NB4 (cell line): ENCODE data around the gene GPX7.

Experiments used
- DNase-seq: peaks from one replicate; pipeline ENCODE4 v3.0.0; 2010; ENCODE audit warnings: low read depth
- H3K4me3 ChIP-seq: one replicate; pipeline ENCODE4 v1.5.1; 2011; ENCODE audit warnings: mild to moderate bottlenecking, low read depth, low read length, moderate library complexity
- MYC ChIP-seq: IDR thresholded peaks from 2 replicates; pipeline ENCODE4 v1.6.1; 2011; ENCODE audit warnings: low read depth, low read length
- POLR2A ChIP-seq: IDR thresholded peaks from 2 replicates; pipeline ENCODE4 v1.6.1; 2011; ENCODE audit warnings: mild to moderate bottlenecking; ENCODE audit not compliant: insufficient read length; ENCODE audit errors: extremely low read depth
- TF ChIP-seq, protein P1 (sequence below): IDR thresholded peaks from 2 replicates; pipeline ENCODE4 v1.6.1; 2011; ENCODE audit warnings: low read depth, low read length
- TF ChIP-seq, protein P2 (sequence below): IDR thresholded peaks from one replicate; pipeline ENCODE4 v1.5.1; 2012; ENCODE audit warnings: low read depth, low read length

Gene GPX7

DNA sequence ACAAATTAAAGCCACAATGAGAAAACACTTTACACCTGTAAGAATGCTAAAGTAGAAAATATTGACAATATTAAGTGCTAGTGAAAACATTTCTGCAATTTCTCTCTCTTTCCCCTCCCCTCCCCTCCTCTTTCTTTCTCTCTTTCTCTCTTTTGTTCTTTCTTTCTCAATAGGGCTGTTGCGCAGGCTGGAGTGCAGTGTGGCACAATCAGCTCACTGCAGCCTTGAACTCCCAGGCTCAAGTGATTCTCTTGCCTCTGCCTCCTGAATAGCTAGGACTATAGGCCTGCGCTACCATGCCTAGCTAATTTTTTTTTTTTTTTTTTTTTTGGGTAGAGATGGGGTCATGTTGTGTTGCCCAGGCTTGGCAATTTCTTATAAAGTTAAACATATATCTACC, 24.9 kb downstream of the GPX7 start:
- H3K4me3 ChIP-seq: no peak overlapping the region
- DNase-seq: peak; percentile 37
- TF ChIP-seq POLR2A (no peak), MYC (no peak)
- TF ChIP-seq, protein P1, sequence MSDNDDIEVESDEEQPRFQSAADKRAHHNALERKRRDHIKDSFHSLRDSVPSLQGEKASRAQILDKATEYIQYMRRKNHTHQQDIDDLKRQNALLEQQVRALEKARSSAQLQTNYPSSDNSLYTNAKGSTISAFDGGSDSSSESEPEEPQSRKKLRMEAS: no peak
- TF ChIP-seq, protein P2, sequence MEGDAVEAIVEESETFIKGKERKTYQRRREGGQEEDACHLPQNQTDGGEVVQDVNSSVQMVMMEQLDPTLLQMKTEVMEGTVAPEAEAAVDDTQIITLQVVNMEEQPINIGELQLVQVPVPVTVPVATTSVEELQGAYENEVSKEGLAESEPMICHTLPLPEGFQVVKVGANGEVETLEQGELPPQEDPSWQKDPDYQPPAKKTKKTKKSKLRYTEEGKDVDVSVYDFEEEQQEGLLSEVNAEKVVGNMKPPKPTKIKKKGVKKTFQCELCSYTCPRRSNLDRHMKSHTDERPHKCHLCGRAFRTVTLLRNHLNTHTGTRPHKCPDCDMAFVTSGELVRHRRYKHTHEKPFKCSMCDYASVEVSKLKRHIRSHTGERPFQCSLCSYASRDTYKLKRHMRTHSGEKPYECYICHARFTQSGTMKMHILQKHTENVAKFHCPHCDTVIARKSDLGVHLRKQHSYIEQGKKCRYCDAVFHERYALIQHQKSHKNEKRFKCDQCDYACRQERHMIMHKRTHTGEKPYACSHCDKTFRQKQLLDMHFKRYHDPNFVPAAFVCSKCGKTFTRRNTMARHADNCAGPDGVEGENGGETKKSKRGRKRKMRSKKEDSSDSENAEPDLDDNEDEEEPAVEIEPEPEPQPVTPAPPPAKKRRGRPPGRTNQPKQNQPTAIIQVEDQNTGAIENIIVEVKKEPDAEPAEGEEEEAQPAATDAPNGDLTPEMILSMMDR: no peak

DNA sequence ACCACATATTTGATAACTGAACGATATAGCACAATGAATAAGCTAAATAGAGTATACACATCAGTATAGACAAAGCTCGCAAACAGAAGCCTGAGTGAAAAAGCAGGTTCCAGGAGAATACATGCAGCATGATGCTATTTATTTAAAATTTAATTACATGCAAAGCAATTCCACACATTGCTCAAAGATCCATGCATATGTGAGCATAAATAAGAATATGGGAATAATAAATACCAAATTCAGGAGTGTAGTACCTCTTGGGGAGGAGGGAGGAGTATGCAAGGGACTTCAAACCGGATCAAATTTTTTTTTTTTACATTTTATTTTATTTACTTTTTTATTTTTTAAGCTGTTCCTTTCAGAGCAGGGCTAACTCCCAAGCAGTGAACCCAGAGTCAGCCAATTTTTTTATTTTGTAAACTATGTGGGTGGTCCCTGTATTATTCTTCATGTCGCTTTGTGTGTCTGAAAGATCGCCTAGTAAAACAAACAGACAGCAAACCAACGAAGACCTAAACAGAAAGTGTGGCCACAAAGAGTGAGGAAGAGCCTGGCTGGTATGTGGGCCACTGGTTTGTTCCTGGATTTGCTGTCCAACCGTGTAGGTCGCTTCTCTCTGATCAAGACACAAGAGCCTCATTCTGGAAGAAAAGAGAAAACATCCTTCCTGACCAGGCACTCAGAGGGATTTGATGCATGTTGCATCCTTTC, 26.6 kb downstream of the GPX7 start:
- DNase-seq: no peak
- H3K4me3 ChIP-seq: no peak overlapping the region
- TF ChIP-seq POLR2A: no peak
- TF ChIP-seq, protein P1: no peak

DNA sequence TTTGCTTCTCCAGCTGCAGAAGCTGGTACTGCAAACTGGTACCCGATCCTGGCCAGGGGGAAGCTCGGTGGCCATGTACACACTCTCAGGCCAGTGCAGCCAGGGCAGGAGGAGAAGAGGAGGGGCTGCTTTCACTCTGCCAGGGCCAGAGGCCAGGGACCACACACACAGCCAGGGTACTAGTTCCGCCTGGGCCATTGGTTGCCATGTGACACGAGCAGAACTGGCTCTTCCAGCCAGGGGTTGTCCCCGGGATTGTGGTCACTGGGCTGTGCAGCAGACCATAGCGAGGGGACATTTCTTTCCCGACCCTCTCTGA, 27.1 kb downstream of the GPX7 start:
- H3K4me3 ChIP-seq: no peak overlapping the region
- TF ChIP-seq POLR2A (no peak), MYC (no peak)
- TF ChIP-seq, protein P1: no peak
- no peak for DNase-seq

DNA sequence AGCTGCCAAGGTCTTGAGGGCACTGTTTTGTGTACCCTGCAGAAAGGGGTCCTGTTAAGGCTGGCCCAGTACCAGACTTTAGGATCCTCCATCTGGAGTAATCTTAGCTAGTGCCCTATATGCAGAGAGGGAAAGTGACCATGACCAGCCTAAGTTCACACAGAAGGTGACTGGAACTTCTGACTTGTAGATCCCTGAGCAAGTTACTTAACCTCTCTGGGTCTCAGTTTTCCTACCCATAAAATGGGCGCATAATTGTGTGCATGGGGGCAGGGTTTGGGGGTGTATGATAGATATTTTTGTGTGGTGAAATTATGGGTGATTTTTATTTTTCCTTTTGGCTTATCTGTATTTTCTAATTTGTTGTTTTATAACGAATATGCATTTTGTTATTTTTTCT, 27.5 kb downstream of the GPX7 start:
- no peak overlapping the region for H3K4me3 ChIP-seq
- no peak for DNase-seq
- TF ChIP-seq, protein P1: no peak
- TF ChIP-seq, protein P2: no peak
- TF ChIP-seq MYC: no peak
- no peak for TF ChIP-seq POLR2A

DNA sequence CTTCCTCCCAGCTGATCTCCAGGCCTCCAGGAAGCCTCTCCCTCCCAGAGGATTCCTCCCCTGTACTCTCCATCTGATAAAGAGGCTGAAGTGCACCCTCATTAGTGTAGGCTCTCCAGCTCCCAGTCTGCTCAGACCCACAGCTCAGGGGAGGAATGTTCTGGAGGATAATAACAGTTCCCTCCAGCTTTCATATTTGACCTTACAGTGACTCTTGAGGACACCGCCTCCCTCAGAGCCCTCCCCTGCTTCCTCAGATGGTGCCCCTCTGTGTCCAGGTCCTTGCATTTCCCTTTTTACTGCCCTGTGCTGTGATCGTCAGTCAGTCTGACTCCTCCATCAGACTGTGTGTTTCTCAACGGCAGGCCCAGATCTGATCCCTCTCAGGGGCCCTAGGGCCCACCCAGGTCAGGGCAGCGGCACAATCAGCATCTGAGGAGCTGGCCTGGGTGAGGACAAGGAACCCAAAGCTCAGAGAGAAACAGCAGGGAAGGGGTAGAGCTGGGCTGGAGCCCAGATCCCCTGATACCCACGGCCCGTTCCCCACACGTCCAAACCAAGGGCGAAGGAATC, 29.7 kb downstream of the GPX7 start:
- TF ChIP-seq, protein P1: no peak
- TF ChIP-seq, protein P2: no peak
- TF ChIP-seq POLR2A (no peak), MYC (no peak)
- no peak overlapping the region for H3K4me3 ChIP-seq

DNA sequence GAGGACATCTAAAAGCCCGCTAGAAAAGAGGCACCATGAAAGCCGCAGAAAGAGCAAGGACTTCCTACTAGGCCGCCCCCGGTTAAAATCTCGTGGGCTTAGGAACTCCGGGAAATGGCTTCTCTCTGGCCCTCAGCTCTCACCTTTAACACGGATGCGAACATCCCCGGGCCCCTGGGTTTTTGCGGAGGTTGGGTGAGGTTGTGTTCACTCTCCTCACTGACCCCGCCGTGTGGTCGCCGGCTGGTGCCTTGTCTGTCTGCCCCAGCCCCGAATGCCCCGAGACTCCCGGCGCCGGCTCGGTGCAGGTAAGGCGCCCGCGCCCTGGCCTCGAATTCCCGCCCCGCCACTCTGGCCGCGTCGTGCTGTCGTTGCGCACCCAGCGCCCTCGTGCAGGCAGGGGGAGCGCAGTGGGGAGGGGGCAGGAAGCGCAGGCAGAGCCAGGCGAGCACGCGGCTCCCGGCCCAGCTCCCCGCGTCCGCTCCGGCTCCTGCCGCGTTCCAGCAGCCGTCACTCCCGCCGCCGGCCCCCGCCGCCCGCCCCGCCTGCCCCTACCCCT, 30.6 kb downstream of the GPX7 start, which contains the start of gene SHISAL2A:
Gene SHISAL2A (plus strand): TSS at position 437 of the 559 bp plus-strand sequence. CDS start 326 bp downstream, outside the sequence.
- TF ChIP-seq, protein P2: no peak
- TF ChIP-seq POLR2A (no peak), MYC (no peak)
- TF ChIP-seq, protein P1: no peak
- H3K4me3 ChIP-seq: peak within 1 kb of the TSS; percentile 43
- peak; percentile 67 for DNase-seq

More for the DNA sequence above, 29.7 kb downstream of the GPX7 start:
- DNase-seq: peak; percentile 74
